GM13977 (cell line): ENCODE results near the gene RNF144A.

Experiments used
- DNase-seq: peaks from one replicate; pipeline ENCODE4 v3.0.0; 2012; ENCODE audit warnings: low spot score
- CTCF ChIP-seq: IDR thresholded peaks from 2 replicates; pipeline ENCODE4 v1.5.1; 2012; ENCODE audit warnings: mild to moderate bottlenecking, control low read depth; ENCODE audit not compliant: insufficient read depth; ENCODE audit errors: extremely low read depth, missing control alignments
- in situ Hi-C: fragments of 300-500 bp; cut with MboI; formaldehyde crosslinking; loops from one replicate; pipeline ENCODE4 v1.12.0; 2022; ENCODE audit warnings: low sequenced_read_pairs, low pct_unique_long_range_greater_than_20kb, mixed read lengths, inconsistent platforms; ENCODE audit not compliant: unreplicated experiment

Gene RNF144A

DNA sequence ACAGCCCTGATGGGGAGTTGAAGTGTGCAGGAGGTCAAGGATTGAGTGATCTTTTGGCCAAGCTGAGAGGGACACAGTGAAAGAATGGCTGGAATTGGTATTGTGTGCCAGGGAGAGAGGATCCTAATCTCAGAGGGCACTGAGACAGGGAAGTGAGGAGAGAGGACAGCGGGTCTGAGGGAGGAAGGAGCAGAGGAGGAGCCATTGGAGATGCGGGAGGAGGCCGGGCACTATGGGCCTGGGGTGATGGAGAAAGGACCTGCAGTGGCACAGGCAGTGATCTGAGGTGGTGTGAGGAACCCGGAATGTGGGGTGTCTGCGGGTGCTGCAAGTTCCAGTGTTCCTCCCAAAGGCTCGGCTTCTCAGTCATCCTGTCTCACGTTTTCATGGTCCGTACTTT, 26.8 kb downstream of the RNF144A start:
- in situ Hi-C loops, result no loop called here
- no peak for DNase-seq
- TF ChIP-seq CTCF, result no peak

DNA sequence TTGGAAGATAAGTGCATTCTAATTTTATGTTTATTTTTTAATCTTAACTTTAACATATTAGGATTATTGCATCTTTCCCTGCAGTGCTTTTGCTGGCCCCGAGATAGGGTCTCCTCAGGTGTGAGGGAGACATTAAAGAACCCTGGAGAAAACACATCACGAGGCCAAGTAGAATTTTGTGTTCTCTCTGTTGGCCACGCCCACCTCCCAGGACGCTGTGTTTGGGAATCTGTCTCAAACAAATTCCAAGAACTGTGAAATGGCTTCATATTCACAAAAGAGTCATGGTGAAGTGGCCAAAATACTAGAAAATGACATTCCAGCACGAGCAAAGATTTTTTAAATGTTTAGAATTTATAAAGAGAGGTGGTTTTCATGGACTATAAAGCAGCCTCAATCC, 27.3 kb downstream of the RNF144A start:
- no peak for DNase-seq
- no peak for TF ChIP-seq CTCF
- in situ Hi-C loops, result no loop called here

- DNase-seq, result peak; percentile 50
- in situ Hi-C loops, result no loop called here
- no peak for TF ChIP-seq CTCF
Observed at GRCh38 chr2:6945087-6945813, 28.0 kb downstream of the RNF144A start.

DNA sequence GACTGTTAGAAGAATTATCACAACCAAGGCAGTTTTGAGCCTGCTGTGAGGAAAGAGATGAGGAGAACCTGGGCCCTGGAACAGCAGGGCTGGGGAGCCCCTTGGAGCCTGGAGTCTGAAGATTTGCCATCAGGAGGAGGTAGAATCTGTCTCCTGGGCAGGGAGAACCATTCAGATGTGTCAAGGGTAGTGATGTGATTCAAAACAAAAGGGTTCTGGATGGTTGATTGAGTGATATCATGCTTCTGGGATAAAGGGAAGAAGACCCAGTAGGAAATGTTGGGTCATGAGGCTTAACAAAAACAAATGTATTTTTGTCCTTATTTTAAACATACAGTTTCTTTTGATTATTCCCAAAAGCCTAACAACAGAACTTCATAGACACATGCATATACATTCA, 28.6 kb downstream of the RNF144A start:
- in situ Hi-C loops, result no loop called here
- no peak for DNase-seq
- no peak for TF ChIP-seq CTCF

- no peak for DNase-seq
- no peak for TF ChIP-seq CTCF
- in situ Hi-C loops, result no loop called here
Observed at GRCh38 chr2:6946722-6947121, 29.5 kb downstream of the RNF144A start.

DNA sequence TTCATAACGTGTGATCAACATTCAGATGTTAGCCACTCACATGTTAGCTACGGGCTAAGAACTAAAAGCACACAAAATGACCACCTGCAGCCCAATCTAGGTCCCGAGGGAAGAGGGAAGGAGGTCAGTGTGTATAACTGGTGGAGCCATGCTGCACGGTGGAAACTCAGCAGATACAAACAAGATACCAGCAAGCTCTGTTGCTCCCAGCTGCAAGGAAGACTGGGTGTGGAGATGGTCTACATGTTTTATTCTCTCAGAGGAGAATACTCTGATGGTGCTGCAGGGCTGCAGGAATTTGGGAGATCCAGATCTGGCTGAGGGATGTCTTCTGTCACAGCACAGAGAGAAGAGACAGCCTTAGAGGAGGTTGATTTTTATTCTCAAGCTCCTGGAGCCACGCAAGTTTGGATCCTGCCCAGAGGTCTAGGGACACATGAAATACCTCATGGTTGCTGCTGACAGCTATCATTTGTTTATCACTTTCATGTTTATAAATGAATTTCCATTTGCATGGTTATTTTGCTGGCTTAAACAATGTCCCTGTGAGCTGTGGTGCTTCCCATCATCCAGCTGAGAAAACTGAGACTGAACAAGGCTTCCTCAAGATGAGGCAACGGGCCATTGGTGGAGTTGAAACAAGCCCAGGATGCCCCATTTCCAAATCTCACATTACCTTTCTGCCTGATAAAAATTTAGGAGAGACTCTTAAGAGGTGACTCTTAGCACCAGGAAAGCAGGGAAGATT, 30.9 kb downstream of the RNF144A start:
- in situ Hi-C loops, result no loop called here
- no peak for DNase-seq
- no peak for TF ChIP-seq CTCF
